T-helper 22 cell (primary cell): Measurements from ENCODE around the gene MAP3K9.

Experiments
- DNase-seq: peaks from one replicate; pipeline ENCODE4 v3.0.0-alpha.2; 2020; ENCODE audit warnings: low read depth

Gene MAP3K9

DNA sequence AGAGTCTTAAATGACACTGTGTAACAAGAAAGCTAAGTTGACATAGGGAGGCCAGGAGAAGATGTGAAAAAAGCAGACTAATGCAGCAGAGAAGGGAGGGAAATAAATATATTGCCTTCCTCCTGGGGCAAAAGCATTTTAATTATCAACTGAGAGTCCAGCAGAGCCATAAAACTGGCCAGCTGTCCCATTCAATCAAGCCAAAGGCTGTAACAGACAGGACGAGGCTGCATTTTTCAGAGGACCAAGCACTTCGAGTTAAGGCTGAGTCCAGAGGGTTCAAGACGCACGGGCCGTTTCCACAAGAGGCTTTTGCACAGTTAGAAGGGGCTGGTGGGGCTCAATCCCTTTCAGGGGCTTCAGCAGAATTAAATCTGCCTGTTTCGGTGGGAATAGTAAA is 20.4 kb downstream of the MAP3K9 start:
- DNase-seq, result no peak

DNA sequence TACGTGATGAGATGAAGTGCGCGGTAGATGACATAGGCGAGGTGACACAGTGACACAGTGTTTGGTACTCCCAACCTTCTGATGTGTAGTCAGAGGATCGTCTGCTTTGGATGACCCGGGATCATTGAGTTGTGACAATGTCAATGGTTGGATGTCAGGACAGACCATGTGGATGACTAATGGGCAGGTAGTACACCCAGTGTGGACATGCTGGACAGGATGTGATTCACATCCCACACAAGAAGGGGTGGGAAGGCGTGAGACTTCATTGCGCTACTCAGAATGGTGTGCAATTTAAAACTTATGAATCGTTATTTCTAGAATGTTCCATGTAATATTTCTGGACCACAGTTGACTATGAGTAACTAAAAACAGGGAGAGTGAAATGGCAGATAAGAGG is 23.8 kb downstream of the MAP3K9 start:
- no peak for DNase-seq

DNA sequence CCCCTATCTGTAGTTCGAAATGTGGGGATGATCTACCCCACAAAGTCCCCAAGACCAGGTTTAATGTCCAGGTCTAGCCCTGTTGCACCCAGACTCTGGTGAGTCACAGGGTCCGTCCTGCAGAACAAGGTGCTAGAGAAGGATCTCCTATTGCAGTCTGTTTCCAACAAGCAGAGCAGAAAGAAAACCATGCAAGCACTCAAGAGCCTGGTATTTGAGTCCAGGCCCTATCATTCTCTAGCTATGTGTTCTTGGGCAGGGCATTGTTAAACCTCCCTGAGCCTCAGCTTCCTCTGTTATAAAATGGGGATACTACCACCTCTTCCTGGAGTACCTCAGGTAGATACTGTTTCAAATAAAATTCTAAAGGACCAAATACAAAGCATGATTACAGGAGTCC is 24.4 kb downstream of the MAP3K9 start:
- DNase-seq, result no peak

DNA sequence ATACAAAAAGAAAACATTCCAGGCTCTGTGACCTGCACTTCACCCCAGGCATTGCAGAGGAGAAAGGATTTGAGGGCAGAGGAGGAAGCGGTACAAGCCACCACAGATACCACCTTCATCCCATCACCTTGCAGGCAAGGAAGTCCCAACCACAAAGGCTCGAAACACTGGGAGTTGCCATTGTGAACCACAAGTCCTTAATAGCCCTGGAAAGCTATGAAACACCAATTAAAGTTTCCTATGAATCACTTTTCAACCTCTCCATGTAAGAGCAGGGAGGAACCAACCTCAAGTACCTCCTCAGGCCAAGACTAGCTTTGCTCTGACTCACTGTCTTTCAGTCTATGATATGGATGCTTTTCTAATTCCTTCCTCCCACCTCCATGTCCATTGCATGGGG is 27.0 kb downstream of the MAP3K9 start:
- DNase-seq, result no peak

DNA sequence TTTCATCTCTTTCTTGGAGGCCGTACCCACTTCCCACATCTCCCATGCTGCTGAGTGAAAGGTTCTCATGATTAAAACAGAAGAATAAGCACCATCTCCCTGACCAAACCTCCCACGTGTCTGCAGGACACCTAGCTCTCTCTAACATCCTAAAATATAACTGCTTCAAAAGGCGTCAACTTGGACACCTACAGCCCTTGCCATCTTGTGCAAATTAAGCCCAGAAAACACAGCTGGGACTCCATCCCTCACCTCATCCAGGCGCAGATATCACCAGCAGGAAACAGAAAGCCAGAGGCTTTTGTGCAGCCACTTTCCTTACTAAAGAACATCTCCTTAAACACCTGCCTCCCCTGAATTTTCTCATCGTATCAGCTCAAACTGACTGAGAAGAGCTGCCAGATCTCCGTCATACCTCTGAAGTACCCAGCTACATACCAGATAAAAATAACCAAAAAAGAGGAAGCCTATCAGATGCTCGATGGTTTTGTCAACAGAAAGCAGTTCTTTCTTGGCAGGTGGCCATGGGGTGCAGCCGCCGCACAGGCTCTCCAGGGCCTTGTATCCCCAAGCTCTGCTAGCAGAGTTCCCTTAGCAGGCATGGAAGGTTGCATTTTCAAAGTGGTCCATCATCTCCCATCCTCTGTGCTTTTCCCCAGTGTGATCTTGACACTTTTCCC is 28.8 kb downstream of the MAP3K9 start:
- DNase-seq, result no peak

DNA sequence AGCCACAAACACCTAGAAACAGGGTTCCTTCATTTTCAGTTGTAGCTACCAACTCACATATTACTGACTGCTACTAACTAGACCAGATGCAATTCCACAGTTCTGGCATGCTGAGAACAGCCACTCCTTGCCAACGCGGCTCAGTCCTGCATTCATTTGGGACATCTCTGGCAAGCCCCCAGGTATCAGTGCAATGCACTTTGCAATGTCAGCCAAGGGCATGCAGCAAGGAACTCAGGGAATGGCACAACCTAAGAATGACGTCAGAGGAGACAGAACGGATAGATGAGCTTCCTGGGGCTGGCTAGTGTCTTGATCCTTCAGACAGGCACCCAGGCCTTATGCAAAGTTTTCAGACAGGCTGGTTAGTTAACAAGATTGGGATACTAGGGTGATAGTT is 29.6 kb downstream of the MAP3K9 start:
- DNase-seq, result no peak

DNA sequence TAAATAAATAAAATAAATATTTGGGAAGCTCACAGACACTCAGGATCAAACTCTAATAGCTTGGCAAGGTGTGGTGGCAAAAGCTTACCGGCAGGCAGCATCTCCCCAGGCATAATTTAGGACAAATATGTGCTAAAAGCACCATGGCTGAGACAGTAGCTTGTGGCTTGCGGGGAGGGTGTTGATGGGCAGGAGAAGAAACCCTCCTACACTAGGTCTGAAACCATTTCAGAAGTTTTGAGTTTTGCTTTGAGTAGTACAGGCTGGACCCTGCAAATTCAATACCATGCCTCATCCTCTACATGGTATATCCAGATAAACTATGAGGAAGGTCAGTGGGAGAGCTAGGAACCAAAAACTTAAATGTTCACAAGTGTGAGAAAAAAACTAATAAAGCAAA is 33.1 kb downstream of the MAP3K9 start:
- DNase-seq, result no peak

DNA sequence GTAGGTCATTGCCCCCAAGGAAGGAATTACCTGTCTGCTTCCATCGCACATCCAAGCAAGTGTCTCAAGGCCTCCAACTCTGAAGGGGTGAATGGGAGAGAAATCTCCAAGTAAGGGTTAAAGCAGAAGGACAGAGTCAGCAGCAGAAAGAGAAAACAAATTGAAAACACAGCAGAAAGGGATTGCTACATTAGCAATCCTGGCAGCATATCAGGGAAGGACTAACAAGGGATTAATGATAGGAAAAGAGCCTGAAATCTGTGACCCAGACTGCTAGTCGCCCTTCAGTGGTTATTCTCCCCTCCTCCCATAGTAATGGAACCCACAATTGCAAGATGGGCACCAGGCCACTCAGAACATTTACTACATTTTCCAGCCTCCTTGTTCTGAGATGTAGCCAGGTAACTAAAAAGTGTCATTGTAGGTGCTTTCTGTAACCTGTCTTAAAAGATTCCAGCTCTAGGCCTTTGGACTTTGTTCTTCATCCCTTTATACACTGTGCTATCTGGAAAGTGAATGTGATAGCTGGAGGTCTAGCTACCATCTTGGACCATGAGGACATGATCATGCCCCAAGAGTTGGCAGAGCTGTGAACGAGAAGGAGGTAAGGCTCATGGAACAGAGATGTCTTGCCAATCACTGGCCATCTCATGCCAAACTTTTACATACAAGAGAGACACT is 36.0 kb downstream of the MAP3K9 start:
- no peak for DNase-seq

DNA sequence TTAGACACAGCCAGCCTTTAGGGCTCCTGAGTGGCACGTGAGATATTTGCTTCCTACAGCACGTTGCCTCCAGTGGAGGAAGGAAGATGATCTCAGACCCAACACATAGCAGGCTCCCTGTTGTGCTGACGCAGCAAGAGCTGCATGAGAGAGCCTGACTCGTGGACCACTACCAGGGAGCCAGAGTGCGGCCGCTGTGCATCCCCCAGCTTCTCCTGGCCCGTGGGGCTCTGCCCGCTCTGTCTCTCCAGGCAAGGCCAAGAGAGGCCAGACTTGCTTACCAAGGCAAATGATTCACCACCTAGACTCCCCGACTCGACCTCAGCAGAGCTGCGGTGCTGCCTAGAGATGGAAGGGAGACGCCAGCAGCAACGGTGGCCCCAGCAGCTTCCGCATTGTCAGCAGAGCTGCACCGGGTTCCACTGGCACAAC is 37.5 kb downstream of the MAP3K9 start:
- no peak for DNase-seq

DNA sequence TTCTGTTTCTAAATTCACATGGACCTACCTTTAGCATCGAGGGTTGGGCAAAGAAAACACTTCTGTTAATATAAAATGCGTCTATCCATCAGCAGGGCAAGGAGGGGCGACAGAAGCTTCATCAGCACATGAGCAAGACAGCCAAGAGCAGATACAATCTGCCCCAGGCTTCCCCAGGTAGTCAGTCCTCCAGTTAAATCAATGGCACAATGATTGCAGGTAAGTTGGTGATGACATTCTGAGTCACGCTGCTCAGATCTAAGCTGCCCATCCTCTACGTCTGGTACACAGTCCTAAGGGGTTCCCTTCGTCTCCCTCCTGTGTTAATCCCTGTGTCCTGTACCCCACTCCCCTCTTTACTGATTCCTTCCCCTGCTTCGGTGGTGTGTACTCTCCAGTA is 38.8 kb downstream of the MAP3K9 start:
- no peak for DNase-seq

DNA sequence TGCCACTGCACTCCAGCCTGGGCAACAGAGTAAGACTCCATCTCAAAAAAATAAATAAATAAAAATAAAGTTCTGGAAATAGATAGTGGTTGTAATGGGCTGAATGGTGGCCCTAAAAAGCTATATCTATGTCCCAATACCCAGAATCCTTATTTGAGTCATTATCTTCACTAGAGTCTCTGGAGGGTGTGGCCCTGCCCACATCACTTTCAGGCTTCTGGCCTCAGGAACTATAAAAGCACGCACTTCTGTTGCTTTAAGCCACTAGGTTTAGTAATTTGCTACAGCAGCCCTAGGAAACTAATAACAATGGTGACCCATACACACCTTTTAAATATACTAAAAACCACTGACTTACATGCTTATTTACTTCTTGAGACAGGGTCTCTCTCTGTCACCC is 49.9 kb downstream of the MAP3K9 start:
- no peak for DNase-seq

DNA sequence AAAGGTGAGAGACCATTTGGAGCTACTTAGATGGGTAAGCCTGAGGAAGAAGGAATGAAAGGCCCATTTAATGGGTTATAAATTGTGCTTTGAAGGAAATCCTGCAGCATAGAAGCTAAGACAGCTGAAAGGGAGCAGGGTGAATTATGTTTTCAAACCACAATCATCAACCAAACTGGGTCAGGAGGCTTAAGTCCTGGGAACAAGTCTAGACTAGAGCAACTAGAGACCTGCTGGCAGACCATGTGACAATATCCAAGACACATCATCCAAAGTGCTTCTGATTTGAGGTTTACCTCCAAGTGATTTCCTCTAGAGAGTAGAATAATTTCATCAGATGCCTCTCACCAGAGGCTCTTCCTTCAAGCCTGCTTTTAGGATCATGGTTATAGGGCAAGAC is 53.7 kb downstream of the MAP3K9 start:
- no peak for DNase-seq

DNA sequence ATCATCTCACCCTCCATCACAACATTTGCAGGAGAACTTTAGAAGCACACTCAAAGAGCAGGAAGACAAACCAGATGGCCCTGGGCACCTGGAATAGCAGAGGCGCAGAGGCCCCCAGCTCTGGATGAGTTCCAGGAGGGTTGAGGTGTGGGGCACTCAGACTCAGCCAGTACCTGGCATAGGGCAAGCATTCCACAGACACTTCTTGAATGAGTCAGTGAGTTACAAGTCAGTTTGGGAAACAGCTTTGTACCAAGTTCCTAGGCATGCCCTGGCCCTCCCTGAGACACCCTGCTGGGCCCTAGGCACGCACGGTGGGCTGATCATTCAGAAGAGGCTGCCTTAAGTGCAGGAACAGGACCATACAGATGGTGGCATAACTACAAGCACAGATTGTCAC is 54.3 kb downstream of the MAP3K9 start:
- no peak for DNase-seq

DNA sequence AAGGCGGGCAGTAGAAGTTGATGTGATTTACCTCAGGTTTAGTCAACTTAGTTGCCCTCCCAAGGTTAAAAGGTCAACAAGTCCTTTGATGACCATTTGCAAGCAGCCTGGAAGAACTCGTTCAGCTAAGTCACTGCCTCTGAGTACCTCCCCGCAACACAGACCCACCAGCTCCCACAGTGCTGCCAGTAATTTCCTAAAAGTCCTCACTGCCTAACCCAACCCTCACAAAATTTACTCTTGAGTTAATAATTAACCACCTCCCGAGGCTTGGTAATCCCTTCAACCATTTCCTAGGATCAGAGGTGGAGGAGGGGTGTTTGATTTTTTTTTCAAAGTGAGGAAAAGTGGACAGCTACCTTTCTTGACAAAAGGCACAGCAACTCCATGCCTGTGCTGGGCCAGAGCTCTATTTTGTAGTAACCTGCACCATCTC is 55.8 kb downstream of the MAP3K9 start:
- DNase-seq, result no peak

DNA sequence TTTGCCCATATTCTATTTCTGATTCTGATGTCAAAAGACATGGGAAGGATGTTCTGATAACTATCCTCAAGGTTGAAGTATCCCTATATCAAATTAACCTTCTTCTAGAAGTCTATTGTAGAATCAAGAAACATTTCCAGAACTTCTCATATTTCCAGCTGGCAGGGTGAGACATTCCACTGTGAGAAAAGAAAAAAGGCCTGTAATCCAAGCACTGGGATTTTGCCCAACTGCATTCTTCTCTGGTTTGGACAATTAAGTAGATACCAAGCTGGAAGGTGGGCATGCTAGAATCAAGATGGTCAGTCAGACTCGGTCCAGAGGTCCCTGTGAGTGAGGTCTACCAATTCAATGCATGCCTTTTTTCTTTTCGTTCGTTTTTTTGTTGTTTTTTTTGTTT is 60.9 kb downstream of the MAP3K9 start:
- DNase-seq, result no peak

DNA sequence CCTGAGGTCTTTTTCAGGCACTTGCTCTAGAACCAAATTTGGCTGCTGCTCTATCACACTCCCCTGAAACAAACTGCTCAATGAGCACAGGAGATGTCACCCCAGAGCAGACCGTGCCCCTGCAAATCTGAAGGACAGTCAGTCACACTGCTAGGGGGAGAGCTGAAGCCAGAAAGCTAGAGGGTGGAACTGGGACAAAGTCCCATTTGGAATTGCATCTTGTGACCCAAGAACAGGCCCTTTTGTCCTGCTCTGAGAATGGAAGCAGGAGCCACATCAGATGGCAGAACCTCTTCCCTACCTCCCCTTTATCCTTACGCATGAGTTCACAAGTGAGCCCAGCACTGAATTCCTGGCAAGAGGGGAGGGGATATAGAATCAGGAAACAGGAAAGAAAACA is 64.7 kb downstream of the MAP3K9 start:
- no peak for DNase-seq

DNA sequence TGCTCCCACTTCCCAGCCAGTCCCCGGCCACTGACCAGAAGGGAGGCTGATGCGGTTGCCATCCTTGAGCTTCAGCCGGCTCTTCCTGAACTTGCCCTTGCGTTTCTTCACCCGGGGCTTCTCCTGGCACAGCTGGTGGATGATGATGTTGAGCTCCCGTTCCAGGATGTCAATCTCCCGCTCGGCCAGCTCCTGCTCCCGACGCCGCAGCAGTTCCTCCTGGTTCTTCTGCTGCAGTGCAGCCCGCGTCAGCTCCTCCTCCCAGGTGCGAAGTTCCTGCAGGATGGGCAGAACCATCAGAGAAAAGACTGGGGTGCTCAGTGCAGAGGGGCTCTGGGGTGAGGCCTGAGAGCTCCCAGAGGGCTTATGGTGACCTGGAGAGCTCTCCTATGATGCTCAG is 67.0 kb downstream of the MAP3K9 start:
- DNase-seq, result no peak

DNA sequence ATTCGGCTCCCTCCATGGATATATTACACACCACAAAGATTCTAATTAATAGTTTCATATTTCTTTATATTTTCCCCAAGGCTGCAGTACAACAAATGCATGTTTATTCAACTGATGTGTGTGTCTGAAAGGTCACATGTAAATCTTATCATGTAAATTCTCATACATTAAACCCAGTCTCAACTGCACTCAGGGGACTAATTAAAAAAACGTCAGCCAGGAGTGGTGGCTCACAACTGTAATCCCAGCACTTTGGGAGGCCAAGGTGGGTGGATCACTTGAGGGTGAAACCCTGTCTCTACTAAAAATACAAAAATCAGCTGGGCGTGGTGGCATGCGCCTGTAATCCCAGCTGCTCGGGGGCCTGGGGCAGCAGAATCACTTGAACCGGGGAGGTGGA is 67.8 kb downstream of the MAP3K9 start:
- no peak for DNase-seq

DNA sequence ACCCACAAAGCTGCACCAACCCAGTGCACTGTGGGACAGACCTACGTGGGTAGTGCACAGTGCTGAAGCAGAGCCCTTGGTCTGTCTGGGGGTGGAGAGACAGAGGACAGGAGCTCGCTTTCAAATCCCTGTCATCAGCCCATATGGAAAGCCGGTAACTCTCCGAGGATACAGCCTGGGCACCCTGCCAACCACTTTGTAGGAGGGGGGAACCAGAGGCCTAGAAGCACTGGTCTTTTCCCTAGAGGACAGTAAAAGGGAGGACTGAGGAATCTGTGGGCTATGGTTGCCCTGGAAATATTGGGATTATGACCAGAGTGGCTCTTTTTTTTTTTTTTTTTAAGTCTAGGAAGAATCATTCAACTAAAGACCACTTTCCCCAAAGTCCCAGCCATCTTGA is 74.3 kb downstream of the MAP3K9 start:
- no peak for DNase-seq

DNA sequence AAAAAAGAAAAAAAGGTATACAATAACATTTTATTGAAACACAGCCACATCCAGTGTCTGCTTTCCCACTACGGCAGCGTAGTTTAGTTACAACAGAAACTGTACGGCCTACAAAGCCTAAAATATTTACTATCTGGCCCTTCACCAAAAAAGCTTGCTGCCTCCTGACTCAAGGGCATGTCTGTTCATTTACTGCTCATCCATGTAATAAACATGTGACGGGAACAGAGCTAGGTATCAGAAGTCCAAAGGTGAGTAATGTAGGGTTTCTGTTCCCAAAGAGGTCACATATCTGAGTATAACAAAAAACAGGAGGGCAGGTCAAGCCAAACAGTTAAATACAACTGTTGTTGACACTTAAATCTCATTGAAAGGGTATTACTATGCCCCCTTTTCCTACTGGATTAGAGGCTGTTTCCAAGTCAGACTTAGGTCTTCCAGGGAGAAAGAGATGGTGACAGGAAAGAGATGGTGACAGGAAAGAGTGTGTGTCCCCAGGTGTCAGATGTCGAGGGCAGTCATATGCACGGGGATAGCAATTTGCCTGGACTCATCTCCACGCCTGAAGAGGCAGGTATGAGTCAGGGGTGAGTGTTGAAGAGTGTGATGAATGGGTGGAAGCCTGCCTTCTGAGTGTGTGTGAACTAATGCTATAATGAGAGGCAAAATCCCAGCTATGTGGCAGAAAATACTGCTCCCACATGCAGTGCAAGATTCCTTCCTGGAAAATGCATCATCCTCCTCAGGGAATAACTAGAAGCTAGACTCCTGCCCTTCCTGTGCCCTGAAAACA is 77.7 kb downstream of the MAP3K9 start:
- DNase-seq, result no peak

DNA sequence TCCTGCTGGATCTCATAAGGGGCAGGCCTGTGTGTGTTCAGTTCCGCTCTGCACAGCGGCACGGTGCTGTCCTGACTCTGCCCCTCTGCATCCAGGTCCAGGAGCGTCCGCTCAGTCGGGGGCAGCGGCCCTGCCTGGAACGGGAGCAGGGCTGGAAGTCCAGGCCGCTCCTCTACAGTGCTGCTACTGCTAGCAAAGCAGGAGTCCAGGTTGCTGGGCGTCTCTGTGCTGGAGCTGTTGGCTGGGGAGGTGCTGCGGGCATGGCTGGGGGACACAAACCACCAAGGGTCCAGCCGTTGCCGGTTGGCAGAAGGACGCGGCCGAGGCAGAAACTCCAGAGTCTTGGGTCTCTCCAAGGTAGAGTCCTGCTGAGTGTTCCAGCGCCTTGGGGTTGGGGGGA is 78.9 kb downstream of the MAP3K9 start:
- no peak for DNase-seq

DNA sequence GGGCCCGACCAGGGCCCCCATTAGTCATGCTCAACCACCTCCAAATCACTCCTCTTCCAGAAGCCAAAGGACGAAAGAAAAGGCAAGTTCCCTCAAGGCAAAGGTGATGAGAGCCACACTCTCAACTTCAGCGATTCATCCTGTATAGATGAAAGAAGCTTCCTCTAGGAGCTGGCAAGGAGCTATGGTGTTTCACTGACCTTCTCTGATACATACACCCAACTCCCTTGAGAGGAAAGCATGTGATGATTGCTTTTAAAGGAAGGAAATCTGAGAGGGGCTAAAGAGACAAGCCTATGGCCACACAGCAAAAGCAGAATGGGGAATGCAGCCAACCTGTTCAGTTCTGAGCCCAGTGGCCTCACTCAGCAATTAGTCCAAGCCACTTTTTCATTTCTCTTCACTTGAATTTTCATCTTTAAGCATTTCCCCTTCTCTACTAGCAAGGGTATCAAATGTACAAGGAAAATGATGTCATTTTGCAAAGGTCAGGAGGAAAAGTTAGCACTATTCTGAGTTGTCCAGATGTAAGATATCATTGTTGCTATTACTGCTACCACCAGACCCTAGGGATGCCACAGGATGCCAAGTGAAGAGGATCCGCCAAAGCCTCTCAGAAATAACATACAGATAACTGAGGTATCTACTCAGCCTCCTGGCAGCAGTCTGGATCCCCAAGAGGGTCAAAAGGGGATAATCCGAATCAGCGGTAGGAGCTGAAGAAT is 82.5 kb downstream of the MAP3K9 start:
- DNase-seq, result no peak

DNA sequence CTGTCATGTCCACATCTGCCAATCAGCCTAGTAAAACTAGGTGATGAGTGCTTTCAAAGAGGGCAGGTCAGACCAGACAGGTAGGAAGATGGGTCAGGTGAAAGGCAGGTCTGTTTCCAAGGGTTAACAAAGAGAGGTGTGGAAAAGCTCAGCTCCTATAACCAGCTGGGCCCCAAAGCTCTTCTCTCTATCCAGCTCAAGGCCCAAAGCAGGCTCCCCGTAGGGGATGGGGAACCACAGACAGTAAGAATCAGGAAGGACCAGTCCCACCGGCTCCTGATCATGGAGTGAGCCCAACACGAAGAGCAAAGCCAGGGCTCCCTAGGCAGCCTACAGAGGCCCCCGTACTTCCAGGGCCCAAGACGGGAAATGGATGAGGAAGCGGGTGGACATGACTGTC is 84.4 kb downstream of the MAP3K9 start:
- DNase-seq, result no peak
